Mucosa of descending colon (tissue), 3 donors: ENCODE measurements around the gene BRD4. TPM values are rescaled to one million over a fixed set of nuclear protein-coding genes. Genes with fewer than 3 reads are reported as not detected.

Experiments used
- ATAC-seq: fragments of 200-7000 bp; cut with Tn5 transposase; one replicate; pipeline ENCODE4 v1.9.1; 2020; ENCODE audit warnings: mild to moderate bottlenecking, moderate library complexity
- DNase-seq, 3 donors: peaks; one replicate each; pipeline ENCODE4 v3.0.0-alpha.2; 2020
- H3K36me3 ChIP-seq: fragments of 200-600 bp; one replicate; pipeline ENCODE4 v1.8.0; 2021; ENCODE audit warnings: low read depth, mild to moderate bottlenecking
- H3K4me1 ChIP-seq: fragments of 200-600 bp; one replicate; pipeline ENCODE4 v1.8.0; 2021; ENCODE audit warnings: low read depth, mild to moderate bottlenecking
- H3K4me3 ChIP-seq: fragments of 200-600 bp; one replicate; pipeline ENCODE4 v1.8.0; 2021; ENCODE audit warnings: mild to moderate bottlenecking
- H3K9me3 ChIP-seq: fragments of 200-600 bp; one replicate; pipeline ENCODE4 v1.8.0; 2021; ENCODE audit warnings: mild to moderate bottlenecking
- CTCF ChIP-seq: fragments of 200-600 bp; IDR thresholded peaks from one replicate; pipeline ENCODE4 v1.8.0; 2022; ENCODE audit warnings: antibody characterized with exemption, mild to moderate bottlenecking
- intact Hi-C, 2 donors: fragments of 100-400 bp; cut with DNase I in 1 of 2; cut with micrococcal nuclease in 1 of 2; formaldehyde crosslinking; loops; one replicate each; pipeline versions ENCODE4 v1.11.0 to v1.11.1; 2022; cut with DNase I, micrococcal nuclease
- total RNA-seq, 3 donors: library from RNA; stranded (reverse); fragmentation: NEBNext Ultra II Directional in 2 of 3; extraction: Animal tissue kit (Norgen Biotek cat#: 25700) in 2 of 3; gene quantifications; one replicate each; pipeline versions ENCODE4 v1.2.1 to v1.2.4, GENCODE V29; 2021 to 2023
- donor health status: DM: no; HTN: no; CAD: no; lungs with moderate emphysema.
- donor health status: DM: no; HTN: no; CAD: no.
- donor health status: DM: no; HTN: yes; CAD: no.

The BRD4 gene
- total RNA-seq, 3 donors from 2014 or later: 78.3 to 104 (median 82.6) TPM

- intact Hi-C loops: no loop called here
- Histone ChIP-seq H3K4me1 (peaks cover 9% of the 10 kb centered on the region), H3K4me3 (no peak overlapping the region), H3K36me3 (peaks cover 11% of the 10 kb centered on the region), H3K9me3 (no peaks in the 10 kb centered on the region)
- TF ChIP-seq CTCF: no peak
- ATAC-seq: no peak
- no peak for DNase-seq
Measured at GRCh38 chr19:15265214-15265849, 67.0 kb downstream of the BRD4 start.

- peaks cover 15% of the 10 kb centered on the region for H3K36me3 ChIP-seq
- ATAC-seq (no peak), DNase-seq (no peak)
- no peaks in the 10 kb centered on the region for H3K9me3 ChIP-seq
- no peak for TF ChIP-seq CTCF
- intact Hi-C loops: no loop called here
- H3K4me1 ChIP-seq: peaks cover 5% of the 10 kb centered on the region
- H3K4me3 ChIP-seq: no peak overlapping the region
Measured at GRCh38 chr19:15264933-15265206, 67.5 kb downstream of the BRD4 start.

GRCh38 chr19:15264061-15264932 lies 68.0 kb downstream of the BRD4 start:
- Histone ChIP-seq H3K4me3 (no peak overlapping the region), H3K36me3 (peaks cover 20% of the 10 kb centered on the region), H3K4me1 (peaks cover 5% of the 10 kb centered on the region), H3K9me3 (no peaks in the 10 kb centered on the region)
- DNase-seq (peak in 2 of 3 donors; percentile 80 to 84), ATAC-seq (peak; percentile 70)
- TF ChIP-seq CTCF: peak; percentile 45
- intact Hi-C loops: no loop called here

- TF ChIP-seq CTCF: no peak
- ATAC-seq (no peak), DNase-seq (no peak)
- H3K4me3 ChIP-seq: no peak overlapping the region
- peaks cover 5% of the 10 kb centered on the region for H3K4me1 ChIP-seq
- H3K9me3 ChIP-seq: no peaks in the 10 kb centered on the region
- peaks cover 20% of the 10 kb centered on the region for H3K36me3 ChIP-seq
- intact Hi-C loops: no loop called here
Measured at GRCh38 chr19:15263361-15263985, 68.9 kb downstream of the BRD4 start.

DNA sequence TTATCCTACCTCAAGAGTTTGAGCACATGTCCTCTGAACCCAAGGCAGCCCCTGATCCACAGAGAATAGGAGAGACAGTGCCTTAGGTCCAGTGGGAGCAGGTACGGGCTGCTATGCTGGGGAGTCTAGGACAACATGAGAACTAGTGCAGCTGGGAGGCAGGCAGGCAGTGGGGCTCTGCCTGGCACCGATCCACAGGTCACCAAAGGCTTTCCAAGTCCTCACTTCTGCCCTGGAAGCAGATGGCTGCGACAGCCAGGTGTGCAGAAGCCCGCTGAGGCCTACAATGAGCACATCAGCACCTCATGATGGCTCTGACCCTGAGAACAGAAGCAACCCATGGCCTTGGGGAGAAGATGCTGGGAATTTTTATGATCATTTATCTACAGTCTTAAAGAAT lies 70.3 kb downstream of the BRD4 start:
- H3K4me3 ChIP-seq: no peak overlapping the region
- ATAC-seq (no peak), DNase-seq (no peak)
- intact Hi-C loops: no loop called here
- TF ChIP-seq CTCF: no peak
- H3K9me3 ChIP-seq: no peaks in the 10 kb centered on the region
- peaks cover 20% of the 10 kb centered on the region for H3K36me3 ChIP-seq
- H3K4me1 ChIP-seq: peaks cover 5% of the 10 kb centered on the region
